GM12892 (cell line): Measurements from ENCODE around the gene WLS.

Experiments used
- POLR2A ChIP-seq: IDR thresholded peaks from 2 replicates; pipeline ENCODE4 v1.6.1; 2011; ENCODE audit warnings: low read depth, low read length, control low read depth
- POLR2AphosphoS5 ChIP-seq: IDR thresholded peaks from 2 replicates; pipeline ENCODE4 v1.6.1; 2011; ENCODE audit warnings: low read depth, low read length, control low read depth
- TAF1 ChIP-seq: IDR thresholded peaks from 2 replicates; pipeline ENCODE4 v1.6.1; 2011; ENCODE audit warnings: low read depth, mild to moderate bottlenecking, control low read depth, low read length, borderline replicate concordance

DNA sequence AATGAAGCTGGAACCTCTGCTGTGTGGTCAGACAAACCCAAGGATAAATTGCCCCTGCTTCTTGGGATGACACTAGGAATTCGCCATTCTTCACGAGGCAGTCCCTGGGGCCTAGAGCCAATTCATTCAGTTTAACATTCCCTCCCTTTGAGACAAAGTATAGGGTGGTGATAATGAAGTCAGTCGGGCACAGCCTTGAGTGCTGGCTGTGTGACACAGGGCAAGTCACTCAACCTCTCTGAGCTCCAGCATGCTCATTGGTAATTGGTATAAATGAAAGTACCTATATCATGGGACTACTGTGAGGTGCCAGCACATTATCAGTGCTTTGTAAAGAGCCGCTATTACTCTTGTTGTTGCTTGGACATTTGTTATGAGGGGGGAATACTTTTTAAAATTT is 117.0 kb downstream of the WLS start:
- no peak for TF ChIP-seq TAF1
- TF ChIP-seq POLR2AphosphoS5: no peak
- TF ChIP-seq POLR2A: no peak
